ENCODE data around the gene PAIP2. TPM values are rescaled to one million over a fixed set of nuclear protein-coding genes. Genes with fewer than 3 reads are reported as not detected.
"Not testable (repeated sequence)": the region's sequence is repeated elsewhere in the genome, so short reads cannot be mapped to it uniquely, and the experiment has no call there.

PAIP2 gene
- total RNA-seq, 2 experiments from 2014 or later: 68.8 to 74.3 TPM

- Mint-ChIP-seq H3K4me1 (ENCODE audit: low read depth) (peaks cover 50% of the 10 kb centered on the region), H3K9me3 (no peaks in the 10 kb centered on the region), H3K4me3 (peak overlapping the region; percentile 100), H3K27me3 (ENCODE audit: low read depth) (no peaks in the 10 kb centered on the region), H3K27ac (peak overlapping the region; percentile 99), H3K36me3 (ENCODE audit: low read depth) (peaks cover 5% of the 10 kb centered on the region)
- DNase-seq: peak; percentile 6
- intact Hi-C loops (cut with micrococcal nuclease): loop anchor here (1.0 kb wide), 6 partner anchors 48 to 220 kb away; partner anchors contain the start of genes MATR3, SPATA24 and UBE2D2
- CTCF ChIA-PET: interaction anchor here (0.7 to 2.9 kb wide), 7 partner anchors 9 to 69 kb away, joined by 3 to 14 read pairs (median 4); partner anchors contain the start of gene MATR3
These were observed 416 bp upstream of the PAIP2 start for GRCh38 chr5:139341187-139341688.

- Mint-ChIP-seq H3K4me3 (peak overlapping the region; percentile 100), H3K9me3 (no peaks in the 10 kb centered on the region), H3K4me1 (ENCODE audit: low read depth) (peaks cover 49% of the 10 kb centered on the region), H3K36me3 (ENCODE audit: low read depth) (peaks cover 7% of the 10 kb centered on the region), H3K27me3 (ENCODE audit: low read depth) (no peaks in the 10 kb centered on the region), H3K27ac (peak overlapping the region; percentile 99)
- no peak for DNase-seq
- intact Hi-C loops (cut with micrococcal nuclease): loop anchor here (1.0 to 2.0 kb wide), 2 partner anchors 148 to 767 kb away; partner anchors contain the start of gene HSPA9
- CTCF ChIA-PET: interaction anchor here (0.6 to 2.9 kb wide), 9 partner anchors 10 to 291 kb away, joined by 3 to 14 read pairs (median 4); partner anchors contain the start of gene MATR3
These were observed 719 bp downstream of the PAIP2 start for GRCh38 chr5:139342423-139342723.

GRCh38 chr5:139343476-139343875, 1.8 kb downstream of the PAIP2 start:
- Mint-ChIP-seq H3K27me3 (ENCODE audit: low read depth) (no peaks in the 10 kb centered on the region), H3K4me3 (peak overlapping the region; percentile 100), H3K36me3 (ENCODE audit: low read depth) (peaks cover 7% of the 10 kb centered on the region), H3K9me3 (no peaks in the 10 kb centered on the region), H3K4me1 (ENCODE audit: low read depth) (peaks cover 50% of the 10 kb centered on the region), H3K27ac (peak overlapping the region; percentile 99)
- CTCF ChIA-PET: no interaction called here
- DNase-seq: no peak
- intact Hi-C loops (cut with micrococcal nuclease): loop anchor here (2.0 kb wide), 1 partner anchor 149 kb away; no protein-coding TSS in a partner anchor

GRCh38 chr5:139344177-139344576, 2.5 kb downstream of the PAIP2 start:
- no peak for DNase-seq
- CTCF ChIA-PET: interaction anchor here (0.7 to 0.9 kb wide), 2 partner anchors 72 to 733 kb away, joined by 3 read pairs; no protein-coding TSS in a partner anchor
- H3K9me3 Mint-ChIP-seq: no peaks in the 10 kb centered on the region
- peaks cover 55% of the 10 kb centered on the region for H3K4me1 Mint-ChIP-seq (ENCODE audit: low read depth)
- intact Hi-C loops (cut with micrococcal nuclease): no loop called here
- H3K27ac Mint-ChIP-seq: no peak overlapping the region
- no peaks in the 10 kb centered on the region for H3K27me3 Mint-ChIP-seq (ENCODE audit: low read depth)
- H3K4me3 Mint-ChIP-seq: peak overlapping the region; percentile 5
- peaks cover 7% of the 10 kb centered on the region for H3K36me3 Mint-ChIP-seq (ENCODE audit: low read depth)

- H3K27ac Mint-ChIP-seq; H3K4me3 Mint-ChIP-seq; H3K9me3 Mint-ChIP-seq; DNase-seq; intact Hi-C loops (cut with micrococcal nuclease); H3K36me3 Mint-ChIP-seq (ENCODE audit: low read depth); CTCF ChIA-PET; H3K27me3 Mint-ChIP-seq (ENCODE audit: low read depth): not testable (repeated sequence)
- H3K4me1 Mint-ChIP-seq (ENCODE audit: low read depth): peaks cover 55% of the 10 kb centered on the region
These were observed 3.8 kb downstream of the PAIP2 start for GRCh38 chr5:139345442-139345841.

GRCh38 chr5:139347863-139348262, 6.2 kb downstream of the PAIP2 start:
- H3K4me3 Mint-ChIP-seq: not testable (repeated sequence)

GRCh38 chr5:139354186-139354585, 12.5 kb downstream of the PAIP2 start:
- CTCF ChIA-PET: interaction anchor here (1.2 kb wide), 1 partner anchor 163 kb away, joined by 5 read pairs; no protein-coding TSS in a partner anchor
- no peaks in the 10 kb centered on the region for H3K9me3 Mint-ChIP-seq
- no peak overlapping the region for H3K27ac Mint-ChIP-seq
- DNase-seq: no peak
- peaks cover 27% of the 10 kb centered on the region for H3K4me1 Mint-ChIP-seq (ENCODE audit: low read depth)
- peaks cover 8% of the 10 kb centered on the region for H3K36me3 Mint-ChIP-seq (ENCODE audit: low read depth)
- no peak overlapping the region for H3K4me3 Mint-ChIP-seq
- no peaks in the 10 kb centered on the region for H3K27me3 Mint-ChIP-seq (ENCODE audit: low read depth)
- intact Hi-C loops (cut with micrococcal nuclease): no loop called here

More at GRCh38 chr5:139347863-139348262, 6.2 kb downstream of the PAIP2 start:
- H3K27ac Mint-ChIP-seq; H3K36me3 Mint-ChIP-seq (ENCODE audit: low read depth); DNase-seq; intact Hi-C loops (cut with micrococcal nuclease); H3K27me3 Mint-ChIP-seq (ENCODE audit: low read depth); H3K9me3 Mint-ChIP-seq: not testable (repeated sequence)
- H3K4me1 Mint-ChIP-seq (ENCODE audit: low read depth): peaks cover 52% of the 10 kb centered on the region
- CTCF ChIA-PET: interaction anchor here (0.7 kb wide), 1 partner anchor 48 kb away, joined by 3 read pairs; no protein-coding TSS in a partner anchor

GRCh38 chr5:139355900-139356299, 14.2 kb downstream of the PAIP2 start:
- intact Hi-C loops (cut with micrococcal nuclease); H3K36me3 Mint-ChIP-seq (ENCODE audit: low read depth); H3K27me3 Mint-ChIP-seq (ENCODE audit: low read depth); H3K9me3 Mint-ChIP-seq; H3K4me3 Mint-ChIP-seq; H3K27ac Mint-ChIP-seq; DNase-seq: not testable (repeated sequence)
- peaks cover 27% of the 10 kb centered on the region for H3K4me1 Mint-ChIP-seq (ENCODE audit: low read depth)
- CTCF ChIA-PET: interaction anchor here (0.7 to 1.2 kb wide), 2 partner anchors 9 to 525 kb away, joined by 3 to 4 read pairs; no protein-coding TSS in a partner anchor

GRCh38 chr5:139358064-139358463, 16.4 kb downstream of the PAIP2 start:
- CTCF ChIA-PET: interaction anchor here (0.6 to 1.8 kb wide), 2 partner anchors 11 to 146 kb away, joined by 4 to 11 read pairs; no protein-coding TSS in a partner anchor
- no peak for DNase-seq
- Mint-ChIP-seq H3K36me3 (ENCODE audit: low read depth) (peaks cover 7% of the 10 kb centered on the region), H3K9me3 (no peaks in the 10 kb centered on the region), H3K4me3 (no peak overlapping the region), H3K4me1 (ENCODE audit: low read depth) (peaks cover 23% of the 10 kb centered on the region), H3K27ac (no peak overlapping the region), H3K27me3 (ENCODE audit: low read depth) (no peaks in the 10 kb centered on the region)
- intact Hi-C loops (cut with micrococcal nuclease): no loop called here

- CTCF ChIA-PET: no interaction called here
- Mint-ChIP-seq H3K27me3 (ENCODE audit: low read depth) (no peaks in the 10 kb centered on the region), H3K4me3 (no peak overlapping the region), H3K27ac (no peak overlapping the region), H3K9me3 (no peaks in the 10 kb centered on the region), H3K4me1 (ENCODE audit: low read depth) (peaks cover 24% of the 10 kb centered on the region), H3K36me3 (ENCODE audit: low read depth) (peaks cover 14% of the 10 kb centered on the region)
- DNase-seq: no peak
- intact Hi-C loops (cut with micrococcal nuclease): no loop called here
These were observed 18.7 kb downstream of the PAIP2 start for GRCh38 chr5:139360384-139360783.

GRCh38 chr5:139361835-139362429, 20.3 kb downstream of the PAIP2 start:
- peaks cover 24% of the 10 kb centered on the region for H3K4me1 Mint-ChIP-seq (ENCODE audit: low read depth)
- peaks cover 20% of the 10 kb centered on the region for H3K36me3 Mint-ChIP-seq (ENCODE audit: low read depth)
- H3K9me3 Mint-ChIP-seq: no peaks in the 10 kb centered on the region
- H3K4me3 Mint-ChIP-seq: no peak overlapping the region
- no peaks in the 10 kb centered on the region for H3K27me3 Mint-ChIP-seq (ENCODE audit: low read depth)
- H3K27ac Mint-ChIP-seq: no peak overlapping the region
- no peak for DNase-seq
- CTCF ChIA-PET: no interaction called here
- intact Hi-C loops (cut with micrococcal nuclease): no loop called here

- DNase-seq: no peak
- intact Hi-C loops (cut with micrococcal nuclease): no loop called here
- CTCF ChIA-PET: interaction anchor here (0.9 kb wide), 1 partner anchor 270 kb away, joined by 3 read pairs; no protein-coding TSS in a partner anchor
- no peaks in the 10 kb centered on the region for H3K27me3 Mint-ChIP-seq (ENCODE audit: low read depth)
- no peak overlapping the region for H3K4me3 Mint-ChIP-seq
- H3K9me3 Mint-ChIP-seq: no peaks in the 10 kb centered on the region
- H3K36me3 Mint-ChIP-seq (ENCODE audit: low read depth): peaks cover 23% of the 10 kb centered on the region
- peaks cover 15% of the 10 kb centered on the region for H3K4me1 Mint-ChIP-seq (ENCODE audit: low read depth)
- peak overlapping the region; percentile 9 for H3K27ac Mint-ChIP-seq
These were observed 22.3 kb downstream of the PAIP2 start for GRCh38 chr5:139363937-139364336.

Measured in activated naive CD4-positive, alpha-beta T cell treated with anti-CD3 and anti-CD28 coated beads for 36 hours (primary cell).